Stomach (tissue), 9 donors: ENCODE results near the gene FUT1. TPM values are rescaled to one million over a fixed set of nuclear protein-coding genes. Genes with fewer than 3 reads are reported as not detected.
A peak's percentile ranks its signal among the peaks of the same experiment; 100 is the strongest.
"Not testable (repeated sequence)": the region's sequence is repeated elsewhere in the genome, so short reads cannot be mapped to it uniquely, and the experiment has no call there.

Source experiments
- DNase-seq, 2 donors: peaks; one replicate each; pipeline versions ENCODE4 v3.0.0 to v3.0.0-alpha.2; 2013 to 2019
- H3K27ac ChIP-seq, 5 donors: fragments of 200-600 bp in 4 of 5; sonication (generic) in 4 of 5; one replicate each; pipeline ENCODE4 v1.5.1; 2013 to 2019; ENCODE audit warnings: mild to moderate bottlenecking in 1 of 5, moderate library complexity in 1 of 5
- H3K27me3 ChIP-seq, 3 donors: fragments of 200-600 bp; sonication (generic); one replicate each; pipeline ENCODE4 v1.5.1; 2017 to 2019; ENCODE audit warnings: mixed run types in 1 of 3
- H3K36me3 ChIP-seq, 4 donors: fragments of 200-600 bp; sonication (generic); 1 replicate in 3 of 4; 2 replicates in 1 of 4; pipeline ENCODE4 v1.5.1; 2016 to 2019
- H3K4me1 ChIP-seq, 4 donors: fragments of 200-600 bp; sonication (generic); one replicate each; pipeline ENCODE4 v1.5.1; 2016 to 2019
- H3K4me3 ChIP-seq, 4 donors: fragments of 200-600 bp; sonication (generic) in 3 of 4; one replicate each; pipeline ENCODE4 v1.5.1; 2016 to 2019; ENCODE audit warnings: mild to moderate bottlenecking in 1 of 4
- H3K9me3 ChIP-seq, 4 donors: fragments of 200-600 bp; sonication (generic); one replicate each; pipeline ENCODE4 v1.5.1; 2016 to 2019
- EP300 ChIP-seq: sonication (generic); formaldehyde crosslinking; IDR thresholded peaks from one replicate; pipeline ENCODE4 v1.6.1; 2017; ENCODE audit warnings: antibody characterized with exemption
- POLR2A ChIP-seq, 4 donors: fragments of 450-650 bp; IDR thresholded peaks; one replicate each; pipeline ENCODE4 v1.6.1; 2016; ENCODE audit warnings: antibody characterized with exemption in 4 of 4, control low read depth in 2 of 4, mild to moderate bottlenecking in 1 of 4, moderate library complexity in 1 of 4
- POLR2AphosphoS5 ChIP-seq, 3 donors: sonication (generic); formaldehyde crosslinking; IDR thresholded peaks; one replicate each; pipeline ENCODE4 v1.6.1; 2016; ENCODE audit warnings: antibody characterized with exemption in 3 of 3
- WGBS, 5 donors: extraction: QIAGEN DNeasy Blood & Tissue Kit in 3 of 5; methylation state at CpG; one replicate each; pipeline versions ENCODE4 v1.1.5 to v1.1.7; 2013 to 2018; 5-methylcytosine and 5-hydroxymethylcytosine counted together
- intact Hi-C: fragments of 100-400 bp; cut with DNase I; formaldehyde crosslinking; loops from one replicate; pipeline ENCODE4 v1.15.1; 2023; ENCODE audit warnings: low total_unique reads
- polyA plus RNA-seq, 3 donors: library from polyadenylated mRNA; stranded (reverse); fragments of 200-250 nt; gene quantifications; one replicate each; pipeline ENCODE4 v1.2.3, GENCODE V29; 2013
- total RNA-seq, 5 donors: library from RNA; depleted of rRNA; stranded (reverse); fragments of >200 nt; gene quantifications; one replicate each; pipeline versions ENCODE4 v1.1.0 to v1.2.3, GENCODE V29; 2014 to 2016
- TF ChIP-seq, protein P1 (sequence below), 7 experiments: fragments of 450-650 bp in 4 of 7; fragments of 200-600 bp in 3 of 7; sonication (generic) in 3 of 7; IDR thresholded peaks; one replicate each; pipeline ENCODE4 v1.5.1; 2016 to 2019; ENCODE audit warnings: antibody characterized with exemption in 7 of 7, control low read depth in 2 of 7, mild to moderate bottlenecking in 1 of 7
- donor health status: healthy with polysubstance abuse.
- donor health status: Bipolar disorder and iron deficiency.
- donor health status: healthy.

FUT1 gene
- total and polyA plus RNA-seq, 8 donors = 7.0 to 54.5 (median 7.3) TPM; not detected in 1

DNA sequence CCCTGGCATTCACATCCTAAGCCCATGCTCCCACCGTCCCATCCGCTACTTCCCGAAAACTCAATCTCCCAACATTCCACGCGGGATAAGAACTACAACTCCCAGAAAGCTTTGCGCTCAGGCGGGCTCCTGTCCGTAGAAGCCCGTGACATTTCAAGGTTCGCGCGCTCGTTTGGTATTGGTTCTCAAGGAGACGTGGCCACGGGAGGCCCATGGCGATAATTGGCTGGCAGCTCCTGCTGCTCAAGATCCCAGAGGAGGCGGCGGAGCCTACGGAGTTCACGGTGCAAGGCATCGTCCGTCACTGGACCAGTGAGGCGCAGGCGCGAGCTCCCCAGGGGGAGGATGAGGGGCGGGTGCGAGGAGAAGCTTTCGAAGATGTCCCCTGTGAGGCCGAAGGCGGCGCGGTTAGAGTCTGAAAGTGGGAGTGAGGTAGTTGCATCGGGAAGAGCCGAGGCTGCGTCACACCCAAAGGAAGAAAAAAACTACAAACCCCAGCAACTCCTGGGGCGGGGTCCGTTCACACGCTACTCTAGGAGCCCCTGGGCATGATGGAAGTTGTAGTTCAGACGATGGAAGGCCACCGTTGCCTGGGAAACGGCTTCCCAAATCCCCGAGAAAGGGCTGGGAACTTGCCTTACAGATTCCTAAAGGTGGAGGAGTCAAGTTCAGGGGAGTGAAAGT lies 31.7 kb downstream of the FUT1 start:
- Histone ChIP-seq H3K9me3 (no peaks in the 10 kb centered on the region), H3K27ac (peak overlapping the region; percentile 84 to 93 (median 89)), H3K4me1 (peaks cover 27 to 73% (median 41%) of the 10 kb centered on the region in 4 donors), H3K27me3 (no peaks in the 10 kb centered on the region), H3K36me3 (peaks cover 0 to 4% (median 0%) of the 10 kb centered on the region in 4 donors), H3K4me3 (peak overlapping the region; percentile 48 to 60 (median 54))
- DNase-seq = peak; percentile 97 to 100
- WGBS, 5 donors = 7 to 19% (median 8%) methylated on average over 31 to 42 of the region's 42 CpGs
- TF ChIP-seq POLR2AphosphoS5 (IDR thresholded peaks at IDR 0.05) = peak; percentile 50 to 80 (median 56)
- TF ChIP-seq, protein P1, sequence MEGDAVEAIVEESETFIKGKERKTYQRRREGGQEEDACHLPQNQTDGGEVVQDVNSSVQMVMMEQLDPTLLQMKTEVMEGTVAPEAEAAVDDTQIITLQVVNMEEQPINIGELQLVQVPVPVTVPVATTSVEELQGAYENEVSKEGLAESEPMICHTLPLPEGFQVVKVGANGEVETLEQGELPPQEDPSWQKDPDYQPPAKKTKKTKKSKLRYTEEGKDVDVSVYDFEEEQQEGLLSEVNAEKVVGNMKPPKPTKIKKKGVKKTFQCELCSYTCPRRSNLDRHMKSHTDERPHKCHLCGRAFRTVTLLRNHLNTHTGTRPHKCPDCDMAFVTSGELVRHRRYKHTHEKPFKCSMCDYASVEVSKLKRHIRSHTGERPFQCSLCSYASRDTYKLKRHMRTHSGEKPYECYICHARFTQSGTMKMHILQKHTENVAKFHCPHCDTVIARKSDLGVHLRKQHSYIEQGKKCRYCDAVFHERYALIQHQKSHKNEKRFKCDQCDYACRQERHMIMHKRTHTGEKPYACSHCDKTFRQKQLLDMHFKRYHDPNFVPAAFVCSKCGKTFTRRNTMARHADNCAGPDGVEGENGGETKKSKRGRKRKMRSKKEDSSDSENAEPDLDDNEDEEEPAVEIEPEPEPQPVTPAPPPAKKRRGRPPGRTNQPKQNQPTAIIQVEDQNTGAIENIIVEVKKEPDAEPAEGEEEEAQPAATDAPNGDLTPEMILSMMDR (IDR thresholded peaks at IDR 0.05) = no peak
- intact Hi-C loops = no loop called here

DNA sequence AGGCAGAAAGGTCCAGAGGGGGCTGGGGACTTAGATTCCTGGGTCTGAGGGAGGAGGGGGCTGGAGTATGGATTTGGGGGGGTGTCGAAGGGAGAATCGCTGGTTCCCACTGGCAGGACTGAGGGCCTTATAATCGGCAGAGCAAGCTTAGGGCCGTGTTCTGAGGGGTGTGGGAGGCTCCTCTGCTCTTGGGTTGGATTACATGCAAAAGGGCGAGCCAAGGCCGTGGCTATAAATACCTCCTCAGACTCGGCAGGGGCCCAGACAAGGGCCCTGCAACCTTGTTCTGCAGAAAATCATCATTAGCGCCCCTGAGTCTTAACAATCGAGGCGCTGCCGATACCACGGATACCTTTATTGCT lies 32.2 kb downstream of the FUT1 start:
- H3K4me3 ChIP-seq = peak overlapping the region; percentile 48 to 60 (median 54)

DNA sequence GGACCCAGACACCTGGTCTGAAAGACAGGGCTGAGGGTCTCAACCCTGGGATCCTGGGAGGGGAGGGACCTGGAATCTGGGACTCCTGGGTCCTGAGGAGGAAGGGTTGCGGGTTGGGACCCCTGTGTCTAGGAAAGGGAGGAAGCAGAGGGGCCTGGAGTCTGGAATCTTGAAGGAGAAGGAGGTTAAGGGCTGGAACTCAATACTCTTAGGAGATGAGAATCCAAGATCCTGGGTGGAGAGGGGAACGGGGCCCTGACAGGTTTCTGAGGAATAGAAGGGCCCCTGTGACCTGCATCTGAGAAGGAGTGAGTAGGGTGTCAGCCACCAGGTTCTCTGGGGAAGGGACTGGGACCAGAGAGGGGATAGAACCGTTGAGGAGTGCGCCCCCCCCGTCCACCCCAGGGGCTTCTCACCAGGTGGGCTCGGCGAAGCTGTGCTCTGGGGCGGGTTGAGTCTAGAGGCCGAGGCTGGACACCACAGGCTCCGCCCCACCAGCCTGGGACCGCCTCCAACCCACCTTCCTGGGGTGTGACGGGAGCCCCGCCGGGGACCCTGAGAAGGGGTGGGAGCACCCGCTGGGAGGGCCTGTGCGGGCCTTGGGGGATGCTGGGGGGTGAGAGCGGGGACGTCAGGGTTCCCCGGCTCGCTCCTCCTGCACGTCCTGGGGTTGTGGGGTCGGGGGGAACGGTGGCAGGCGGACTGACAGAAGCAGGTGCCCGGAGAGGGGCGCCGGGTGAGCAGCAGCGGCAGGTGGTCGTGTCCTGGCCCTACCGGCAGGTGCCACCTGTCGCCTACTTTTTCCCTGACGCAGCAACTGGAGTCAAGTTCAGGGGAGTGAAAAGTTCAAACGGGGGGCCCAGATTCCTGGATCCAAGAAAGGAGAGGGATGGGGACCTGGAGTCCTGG lies 32.9 kb downstream of the FUT1 start, which contains the start of gene MAMSTR:
Gene MAMSTR, minus strand, starts transcription at position 463 of the 909 bp plus-strand sequence. CDS start 694 bp downstream, outside the sequence.
- DNase-seq = peak in 1 of 2 donors; percentile 77
- no peak for TF ChIP-seq EP300
- intact Hi-C loops = no loop called here
- WGBS, 5 donors = 37 to 68% (median 60%) methylated on average over 23 to 33 of the region's 33 CpGs
- Histone ChIP-seq H3K27ac (peak within 1 kb of the TSS in 4 of 5 donors; percentile 84 to 93 (median 90)), H3K4me3 (peak within 1 kb of the TSS; percentile 48 to 60 (median 54)), H3K4me1 (peaks cover 33 to 74% (median 46%) of the 10 kb centered on the region in 4 donors), H3K27me3 (no peaks in the 10 kb centered on the region), H3K36me3 (peaks cover 0 to 4% (median 0%) of the 10 kb centered on the region in 4 donors), H3K9me3 (no peaks in the 10 kb centered on the region)

More for the DNA sequence above, 32.2 kb downstream of the FUT1 start:
- Histone ChIP-seq H3K9me3 (no peaks in the 10 kb centered on the region), H3K36me3 (peaks cover 0 to 4% (median 0%) of the 10 kb centered on the region in 4 donors), H3K4me1 (peaks cover 32 to 74% (median 43%) of the 10 kb centered on the region in 4 donors), H3K27ac (peak overlapping the region in 4 of 5 donors; percentile 84 to 93 (median 90)), H3K27me3 (no peaks in the 10 kb centered on the region)
- WGBS, 5 donors = 15 to 30% (median 20%) methylated on average over 9 to 12 of the region's 12 CpGs
- intact Hi-C loops = no loop called here
- DNase-seq = no peak
- TF ChIP-seq POLR2A (IDR thresholded peaks at IDR 0.05) (no peak), EP300 (no peak)

DNA sequence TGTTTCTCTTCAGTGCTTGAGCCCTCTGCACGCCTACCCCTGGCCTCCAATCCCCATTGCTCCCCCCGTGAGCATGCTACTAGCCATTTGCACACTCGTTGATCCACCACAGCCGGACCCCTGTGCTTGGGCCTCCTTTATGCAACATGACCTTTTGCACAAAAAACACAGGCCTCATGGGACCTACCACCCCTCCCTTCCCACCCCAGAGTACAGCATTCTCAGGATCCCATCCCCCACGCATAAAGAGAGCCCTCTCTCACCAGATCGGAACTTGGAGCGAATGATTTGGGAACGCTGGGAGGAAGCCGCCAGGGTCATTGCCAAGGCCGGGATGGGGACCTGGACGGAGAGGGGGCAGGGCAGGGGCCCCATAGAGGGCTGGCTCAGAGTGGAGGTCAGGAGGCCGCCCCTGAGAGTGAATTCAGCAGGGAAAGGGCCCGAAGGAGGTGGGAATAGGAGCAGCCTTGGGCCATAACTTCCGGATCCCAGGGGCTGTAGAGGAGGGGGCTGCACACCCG lies 33.7 kb downstream of the FUT1 start:
- WGBS, 5 donors = 46 to 67% (median 60%) methylated on average over 15 of the region's 15 CpGs
- Histone ChIP-seq H3K4me1 (peaks cover 34 to 71% (median 47%) of the 10 kb centered on the region in 4 donors), H3K4me3 (peak overlapping the region in 1 of 4 donors; percentile 56), H3K9me3 (no peaks in the 10 kb centered on the region), H3K27me3 (no peaks in the 10 kb centered on the region), H3K27ac (peak overlapping the region in 3 of 5 donors; percentile 15 to 91 (median 38)), H3K36me3 (no peaks in the 10 kb centered on the region)
- no peak for TF ChIP-seq POLR2AphosphoS5 (IDR thresholded peaks at IDR 0.05)
- peak in 1 of 2 donors; percentile 67 for DNase-seq
- intact Hi-C loops = no loop called here

DNA sequence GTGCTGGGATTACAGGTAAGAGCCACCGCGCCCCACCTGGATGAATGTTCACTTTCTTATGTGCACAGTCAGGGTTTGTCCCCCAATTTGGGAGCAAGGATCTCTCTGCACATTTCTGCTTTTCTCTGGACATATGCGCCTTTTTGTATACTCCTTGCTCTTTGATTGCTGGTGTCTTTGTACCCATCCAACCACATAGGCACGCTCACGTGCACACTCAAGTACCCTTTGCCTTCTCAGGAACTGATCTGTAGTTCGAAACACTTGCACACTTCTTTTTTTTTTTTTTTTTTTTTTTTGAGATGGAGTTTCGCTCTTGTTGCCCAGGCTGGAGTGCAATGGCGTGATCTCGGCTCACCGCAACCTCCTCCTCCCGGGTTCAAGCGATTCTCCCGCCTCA lies 34.3 kb downstream of the FUT1 start:
- H3K27ac ChIP-seq, H3K9me3 ChIP-seq, intact Hi-C loops, H3K4me3 ChIP-seq, H3K36me3 ChIP-seq, H3K27me3 ChIP-seq, DNase-seq: not testable (repeated sequence)
- H3K4me1 ChIP-seq = peaks cover 40 to 78% (median 54%) of the 10 kb centered on the region in 4 donors
- 90 to 94% (median 93%) methylated on average over 12 to 13 of the region's 13 CpGs for WGBS, 5 donors
